DMS153 treated with DMSO at 0.1 percent for 48 hours (cell line): ENCODE measurements around the gene CENPB.
A peak's percentile ranks its signal among the peaks of the same experiment; 100 is the strongest.
"Not testable (repeated sequence)": the region's sequence is repeated elsewhere in the genome, so short reads cannot be mapped to it uniquely, and the experiment has no call there.

ENCODE experiments used
- DNase-seq: peaks from one replicate; lab custom pipeline; 2025; ENCODE audit not compliant: unreplicated experiment; lab: John Stamatoyannopoulos, UW

The CENPB gene

DNA sequence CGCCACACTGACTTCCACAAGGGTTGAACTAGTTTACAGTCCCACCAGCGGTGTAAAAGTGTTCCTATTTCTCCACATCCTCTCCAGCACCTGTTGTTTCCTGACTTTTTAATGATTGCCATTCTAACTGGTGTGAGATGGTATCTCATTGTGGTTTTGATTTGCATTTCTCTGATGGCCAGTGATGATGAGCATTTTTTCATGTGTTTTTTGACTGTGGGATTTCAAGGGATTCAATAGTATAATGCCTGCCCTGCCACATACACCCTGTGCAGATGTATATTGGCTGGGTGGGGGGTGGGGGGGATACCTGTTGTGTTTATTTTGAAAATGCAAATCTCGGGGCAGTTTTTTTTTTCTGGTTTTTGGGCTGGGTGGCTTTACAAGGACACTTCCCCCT is 7.6 kb upstream of the CENPB start:
- not testable (repeated sequence) for DNase-seq

DNA sequence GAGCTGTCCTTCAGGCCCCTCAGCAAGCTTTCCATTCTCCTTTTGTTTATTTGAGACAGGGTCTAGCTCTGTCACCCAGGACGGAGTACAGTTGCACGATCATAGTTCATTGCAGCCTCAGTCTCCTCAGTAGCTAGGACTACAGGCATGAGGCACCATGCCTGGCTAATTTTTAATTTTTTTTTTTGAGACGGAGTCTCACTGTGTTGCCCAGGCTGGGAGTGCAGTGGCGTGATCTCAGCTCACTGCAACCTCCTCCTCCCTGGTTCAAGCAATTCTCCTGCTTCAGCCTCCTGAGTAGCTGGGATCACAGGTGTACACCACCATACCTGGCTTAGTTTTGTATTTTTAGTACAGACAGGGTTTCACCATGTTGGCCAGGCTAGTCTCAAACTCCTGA is 2.7 kb upstream of the CENPB start:
- DNase-seq, result not testable (repeated sequence)

DNA sequence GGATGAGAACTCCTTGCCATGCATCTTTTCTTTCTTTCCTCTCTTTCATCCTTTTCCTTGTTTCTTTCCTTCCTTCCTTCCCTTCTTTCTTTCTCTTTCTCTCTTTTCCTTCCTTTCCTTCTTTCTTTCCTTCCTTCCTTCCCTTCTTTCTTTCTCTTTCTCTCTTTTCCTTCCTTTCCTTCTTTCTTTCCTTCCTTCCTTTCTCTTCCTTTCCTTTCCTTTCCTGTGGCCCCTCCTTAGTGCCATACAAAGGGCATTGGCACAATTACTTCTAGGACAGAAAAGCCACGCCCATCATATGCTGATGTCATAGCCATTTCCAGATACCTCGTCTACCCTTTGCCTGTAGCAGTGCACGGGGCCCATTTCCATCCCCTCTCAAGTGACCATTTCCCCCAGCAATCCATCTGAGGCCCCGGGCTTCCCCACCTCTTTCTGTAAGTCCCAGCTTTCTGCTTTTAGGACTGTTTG is 2.2 kb upstream of the CENPB start:
- no peak for DNase-seq

DNA sequence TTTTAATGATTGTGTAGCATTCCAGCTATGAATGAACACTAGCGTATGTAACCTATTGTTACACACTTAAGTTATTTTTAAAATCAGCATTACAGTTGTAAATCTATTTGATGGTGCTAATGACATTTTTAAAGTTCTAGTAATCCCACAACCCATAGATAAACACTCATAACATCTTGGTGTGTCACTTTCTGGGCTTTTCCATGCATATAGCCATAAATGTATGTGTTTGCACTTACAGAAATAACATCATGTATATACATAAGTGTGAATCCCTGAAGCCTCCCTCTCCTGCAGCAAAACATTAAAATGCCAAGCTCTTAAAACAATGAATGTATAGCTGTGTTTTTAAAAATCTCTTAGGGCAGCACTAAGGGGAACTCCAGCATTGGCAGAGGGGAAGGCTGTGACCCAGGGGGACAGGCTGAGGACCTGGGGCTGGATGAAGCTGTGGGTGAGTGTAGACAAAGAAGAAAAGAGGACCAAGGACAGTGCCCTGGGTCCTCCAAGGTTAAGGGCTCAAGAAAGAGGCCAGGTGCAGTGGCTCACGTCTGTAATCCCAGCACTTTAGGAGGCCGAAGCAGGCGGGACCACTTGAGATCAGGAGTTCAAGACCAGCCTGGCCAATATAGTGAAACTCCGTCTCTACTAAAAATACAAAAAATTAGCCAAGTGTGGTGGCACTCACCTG is 929 bp upstream of the CENPB start:
- DNase-seq, result no peak

DNA sequence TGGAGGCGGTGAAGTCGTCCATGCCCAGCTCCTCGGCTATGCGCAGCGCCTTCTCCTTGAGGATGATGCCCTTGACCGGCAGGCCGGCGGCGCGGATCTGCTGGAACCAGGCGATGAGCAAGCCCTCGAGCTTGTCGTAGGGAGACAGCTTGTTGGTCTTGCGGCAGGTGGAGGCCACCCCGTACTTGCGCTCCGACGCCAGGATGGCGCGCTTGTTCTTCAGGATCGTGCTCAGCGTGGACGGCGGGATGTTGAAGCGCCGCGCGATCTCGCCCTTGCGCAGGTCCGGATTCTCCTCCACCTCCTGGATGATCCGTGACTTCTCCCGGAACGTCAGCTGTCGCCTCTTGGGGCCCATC is 435 bp downstream of the CENPB start:
- DNase-seq, result no peak

DNA sequence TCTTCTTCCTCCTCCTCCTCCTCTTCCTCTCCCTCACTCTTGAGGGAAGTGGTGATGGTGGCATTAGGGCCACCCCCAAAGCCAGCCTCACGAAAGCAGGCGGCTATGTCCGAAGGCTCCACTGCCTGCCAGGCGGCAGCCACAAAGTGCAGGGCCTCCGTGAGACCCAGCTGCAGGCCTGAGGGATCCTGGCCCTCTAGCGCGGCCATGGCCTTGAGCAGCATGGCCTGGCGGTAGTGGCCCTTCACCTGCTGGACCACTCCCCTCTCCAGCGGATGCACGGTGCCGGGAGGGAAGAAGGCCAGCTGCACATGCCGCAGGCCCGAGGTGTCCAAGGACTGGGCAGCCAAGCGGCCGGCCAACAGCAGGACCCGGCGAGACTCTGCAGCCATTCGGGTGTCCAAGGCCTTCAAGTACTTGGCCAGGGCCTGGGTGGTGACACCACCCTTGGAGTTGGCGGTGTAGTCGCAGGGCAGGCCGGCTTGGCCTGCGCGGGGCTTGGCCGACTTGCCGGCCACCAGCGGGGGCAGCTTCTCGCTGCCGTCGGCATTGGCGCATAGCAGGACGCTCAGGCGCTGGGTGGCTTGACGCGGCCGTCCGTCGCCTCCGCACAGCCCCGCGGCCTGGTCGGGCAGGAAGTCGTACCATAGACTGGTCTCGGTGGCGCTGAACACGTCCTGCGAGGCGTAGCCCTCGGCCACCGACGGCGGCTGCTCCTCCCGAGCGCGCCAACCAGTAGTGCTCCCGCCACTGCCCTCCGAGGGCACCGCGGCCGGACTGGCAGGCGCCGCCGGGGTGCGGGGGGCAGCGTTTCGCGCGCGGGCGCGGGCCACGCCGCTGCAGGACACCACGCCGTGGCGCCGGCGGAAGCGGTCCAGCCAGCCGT is 1.1 kb downstream of the CENPB start:
- DNase-seq, result no peak

DNA sequence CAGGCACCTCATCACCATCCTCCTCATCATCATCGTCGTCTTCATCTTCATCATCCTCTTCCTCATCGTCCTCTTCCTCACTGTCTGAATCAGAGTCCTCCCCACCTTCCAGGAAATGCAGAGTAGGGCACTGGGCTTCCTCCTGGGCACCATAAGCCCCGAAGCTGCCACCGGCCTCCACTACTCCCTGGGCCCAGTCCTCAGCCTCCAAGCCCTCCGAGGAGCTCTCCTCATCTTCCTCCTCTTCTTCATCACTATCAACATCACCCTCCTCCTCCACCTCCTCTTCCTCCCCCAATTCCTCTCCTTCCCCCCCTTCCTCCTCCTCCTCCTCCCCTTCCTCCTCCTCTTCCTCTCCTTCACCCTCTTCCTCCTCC is 1.7 kb downstream of the CENPB start:
- no peak for DNase-seq

DNA sequence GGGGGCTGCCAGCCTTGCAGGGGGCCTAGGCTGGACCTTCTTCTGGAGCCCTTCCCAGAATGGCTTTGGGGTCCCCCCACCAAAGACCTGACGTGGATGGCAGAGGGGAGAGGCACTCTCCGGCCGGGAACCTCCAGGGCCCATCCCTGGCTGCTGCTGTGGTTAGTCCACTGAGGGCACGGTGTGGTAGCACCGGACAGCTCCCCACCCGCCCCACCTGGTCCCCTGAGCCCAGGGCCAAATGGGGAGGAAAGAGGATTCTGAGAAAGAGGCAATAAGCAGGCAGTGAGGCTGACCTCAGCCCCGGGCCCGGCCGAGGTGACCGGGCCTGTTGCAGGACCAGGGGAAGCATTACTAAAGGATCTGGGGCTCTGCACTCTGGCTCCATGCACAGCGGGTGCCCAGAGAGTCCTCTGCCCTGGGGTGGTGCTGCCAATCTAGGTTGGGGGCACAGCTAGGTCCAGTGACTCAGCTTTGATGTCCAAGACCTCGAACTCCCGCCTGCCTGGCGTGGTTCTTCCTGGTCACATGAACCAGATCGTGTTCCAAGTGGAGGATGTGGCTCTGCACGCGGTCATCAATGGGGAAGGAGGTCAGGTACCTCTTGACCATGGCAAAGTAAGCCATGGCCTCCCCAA is 2.2 kb downstream of the CENPB start:
- DNase-seq, result no peak

DNA sequence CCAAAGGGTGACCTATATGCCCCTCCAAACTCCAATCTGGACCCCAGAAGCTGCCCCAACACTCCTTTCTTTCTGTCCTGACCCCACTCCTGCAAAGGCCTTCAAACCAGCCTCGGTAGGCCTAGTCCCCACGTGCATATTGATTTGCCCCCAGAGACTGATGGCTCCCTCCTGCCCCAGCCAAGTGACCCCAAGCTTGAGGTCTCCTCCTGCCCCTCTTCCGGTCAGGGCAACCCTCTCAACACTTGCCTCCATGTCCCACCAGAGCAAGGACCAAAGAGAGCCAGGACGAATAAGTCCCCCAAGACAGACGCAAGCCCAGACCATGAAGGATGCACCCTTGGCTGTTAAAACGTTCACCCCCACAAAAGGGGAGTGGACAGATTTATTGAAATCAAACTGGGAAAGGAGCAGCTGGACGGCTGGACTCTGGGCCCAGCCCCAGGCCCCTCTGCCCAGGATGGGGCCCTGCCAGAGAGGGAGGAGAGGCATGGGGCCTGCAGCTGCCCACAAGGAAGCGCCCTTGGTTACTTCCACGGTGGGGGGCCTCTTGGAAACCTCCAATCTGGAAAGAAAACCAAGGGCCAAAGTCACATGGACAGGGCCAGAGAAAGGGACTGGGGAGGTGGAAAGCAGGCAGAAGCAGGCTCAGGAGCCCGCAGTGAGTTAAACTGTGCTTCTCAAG is 2.9 kb downstream of the CENPB start:
- DNase-seq, result no peak

DNA sequence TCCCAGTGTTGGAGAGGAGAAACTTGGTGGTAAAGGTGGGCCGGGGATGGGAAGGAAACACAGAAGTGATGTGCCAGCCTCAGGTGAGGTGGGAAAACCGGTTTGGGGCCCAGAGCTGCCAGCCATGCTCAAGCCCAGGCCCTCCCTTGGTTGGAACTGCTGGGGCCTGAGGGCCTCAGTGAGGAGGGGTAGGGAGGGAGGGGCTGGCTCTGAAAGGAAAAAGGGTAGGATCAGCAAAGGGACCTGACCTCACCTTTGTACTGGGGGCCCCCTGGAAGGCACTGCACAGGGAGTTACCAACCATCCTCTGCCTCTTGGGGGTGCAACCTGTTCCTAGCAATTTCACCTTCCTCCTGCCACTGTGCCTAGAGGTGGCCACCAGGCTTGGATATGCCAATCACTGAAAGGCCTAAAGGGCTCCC is 3.5 kb downstream of the CENPB start:
- no peak for DNase-seq

DNA sequence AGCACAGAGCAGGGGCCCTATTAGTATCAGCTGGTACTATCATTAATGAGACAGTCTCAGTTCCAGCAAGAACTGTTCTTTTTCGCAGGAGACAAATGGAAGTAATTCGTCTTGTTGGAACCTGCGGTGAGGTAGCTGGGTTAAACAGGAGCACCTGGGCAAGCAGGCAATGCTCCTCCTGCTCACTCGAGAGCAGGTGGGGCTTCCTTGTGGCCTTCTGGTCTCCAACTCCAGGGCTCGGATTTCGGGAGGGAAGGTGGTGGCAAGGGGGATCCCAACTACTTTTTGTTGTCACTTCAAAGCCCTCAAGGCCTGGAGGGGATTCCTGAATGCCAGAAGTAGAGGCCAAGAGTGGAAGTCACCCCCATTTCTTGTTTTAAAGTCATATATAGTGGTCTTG is 3.9 kb downstream of the CENPB start:
- DNase-seq, result no peak

DNA sequence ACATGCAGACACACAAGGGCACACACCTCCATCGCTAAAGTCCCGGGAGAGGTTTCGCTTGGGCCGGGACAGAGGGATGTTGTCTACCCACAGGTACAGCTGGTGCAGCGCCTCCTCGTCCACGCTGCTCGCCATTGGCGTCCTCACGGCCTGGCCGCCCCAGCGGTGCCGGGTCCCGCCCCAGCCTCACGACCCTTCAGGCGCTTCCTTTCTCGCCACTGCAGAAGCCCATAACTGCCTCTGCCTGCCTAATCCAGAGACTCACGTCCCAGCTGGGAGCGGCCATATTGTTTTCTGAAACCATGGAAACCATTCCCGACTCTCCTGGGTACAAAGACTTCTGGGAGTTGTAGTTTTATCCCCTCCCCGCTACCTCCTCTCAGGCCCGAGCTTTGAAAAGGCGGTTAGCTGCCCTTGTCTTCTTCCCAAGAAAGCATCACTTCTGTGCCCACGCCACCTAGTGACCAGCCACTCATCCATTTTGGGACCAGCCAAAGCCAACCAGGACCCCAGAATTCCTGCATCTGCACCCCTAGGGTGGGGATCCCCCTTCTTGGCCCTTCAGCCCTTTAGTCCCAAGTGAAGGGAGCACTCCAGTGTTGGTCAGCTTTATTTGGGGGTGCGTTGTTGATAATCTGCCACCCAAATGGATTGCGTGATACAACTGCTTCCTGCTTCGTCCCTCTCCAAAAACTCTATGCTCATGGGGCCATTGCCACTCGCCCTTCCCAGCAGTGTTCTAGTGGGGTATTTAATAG is 5.2 kb downstream of the CENPB start, which contains the start of gene SPEF1:
TSS of gene SPEF1 (minus strand) at position 296 of the 758 bp plus-strand sequence. CDS start at position 135, 161 bp downstream.
- peak; percentile 72 for DNase-seq

DNA sequence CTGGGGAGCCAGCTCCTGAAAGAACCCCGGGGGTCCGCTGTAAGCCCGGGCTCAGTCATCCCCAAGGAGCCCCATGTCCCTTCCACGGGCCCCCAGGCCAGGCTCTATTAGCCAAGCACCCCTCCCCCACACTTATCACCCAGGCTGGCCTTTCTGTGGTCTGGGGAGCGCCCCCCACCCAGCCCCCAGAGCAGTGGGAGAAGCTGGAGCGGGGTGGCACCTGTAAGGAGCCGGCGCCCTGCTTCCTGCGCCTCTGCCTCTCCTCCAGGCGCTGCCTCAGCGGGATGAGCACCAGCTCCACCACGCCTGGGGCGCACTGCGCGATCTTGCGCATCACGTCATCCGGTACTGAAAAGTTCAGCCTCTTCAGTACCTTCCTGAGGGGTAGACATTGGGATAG is 7.6 kb downstream of the CENPB start:
- DNase-seq, result no peak

DNA sequence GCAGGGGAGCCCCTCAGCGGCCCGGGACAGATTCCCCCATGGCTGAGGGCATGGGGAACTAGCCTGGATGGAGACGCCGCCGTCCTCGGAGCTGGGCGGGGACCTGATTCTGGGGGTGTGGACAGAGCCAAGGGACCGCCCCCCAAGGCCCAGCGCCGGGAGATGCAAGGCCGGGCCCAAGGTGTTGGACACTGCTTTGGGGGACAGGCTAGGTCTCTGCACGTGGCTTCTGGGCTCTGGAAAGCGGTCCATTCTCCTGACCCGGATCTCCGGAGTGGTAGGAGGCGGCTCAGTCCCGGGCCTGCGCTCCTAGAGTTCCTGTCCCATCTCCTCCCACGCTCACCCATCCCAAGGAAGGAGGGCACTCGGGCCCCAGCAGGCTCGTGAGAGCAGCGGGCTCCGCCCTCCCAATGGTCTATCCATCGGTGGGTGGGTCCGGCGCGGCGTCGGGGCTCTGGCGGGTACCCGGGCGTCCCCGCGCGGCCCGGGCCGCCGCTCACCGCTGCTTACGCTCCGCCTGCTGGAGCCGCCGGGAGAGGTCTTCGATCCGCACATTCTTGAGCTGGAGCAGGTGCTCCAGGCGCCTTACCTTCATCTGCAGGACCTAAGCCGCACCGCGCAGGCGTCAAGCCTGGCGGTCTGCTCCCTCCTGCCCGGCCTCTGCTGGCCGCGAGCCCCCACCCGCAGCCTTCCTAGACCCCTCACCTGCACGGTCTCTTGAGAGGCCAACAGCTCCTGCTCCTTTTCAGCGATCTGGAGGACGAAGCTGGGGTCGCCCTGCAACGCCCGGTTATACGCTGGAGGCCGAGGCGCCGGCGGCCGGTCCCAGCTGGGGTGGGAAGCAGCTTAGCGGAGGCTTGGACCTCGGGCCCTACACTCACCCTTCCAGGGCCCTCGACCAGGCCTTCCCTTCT is 8.6 kb downstream of the CENPB start:
- no peak for DNase-seq

DNA sequence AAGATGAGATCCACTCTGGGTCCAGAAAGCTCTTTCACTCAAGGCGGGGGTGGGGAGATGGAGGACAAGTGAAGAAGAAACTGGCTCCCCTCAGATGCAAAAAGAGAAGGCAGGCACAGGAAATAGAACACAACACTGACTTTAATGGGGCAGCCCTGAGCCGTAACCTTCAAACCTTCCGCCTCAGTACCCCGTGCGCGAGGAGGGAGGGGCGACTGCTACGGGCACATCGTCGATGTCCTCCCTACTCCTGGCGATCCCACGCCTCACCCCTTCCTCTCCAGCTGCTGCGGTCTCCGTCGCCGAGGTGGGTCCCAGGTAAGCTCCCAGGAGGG is 9.2 kb downstream of the CENPB start:
- no peak for DNase-seq

DNA sequence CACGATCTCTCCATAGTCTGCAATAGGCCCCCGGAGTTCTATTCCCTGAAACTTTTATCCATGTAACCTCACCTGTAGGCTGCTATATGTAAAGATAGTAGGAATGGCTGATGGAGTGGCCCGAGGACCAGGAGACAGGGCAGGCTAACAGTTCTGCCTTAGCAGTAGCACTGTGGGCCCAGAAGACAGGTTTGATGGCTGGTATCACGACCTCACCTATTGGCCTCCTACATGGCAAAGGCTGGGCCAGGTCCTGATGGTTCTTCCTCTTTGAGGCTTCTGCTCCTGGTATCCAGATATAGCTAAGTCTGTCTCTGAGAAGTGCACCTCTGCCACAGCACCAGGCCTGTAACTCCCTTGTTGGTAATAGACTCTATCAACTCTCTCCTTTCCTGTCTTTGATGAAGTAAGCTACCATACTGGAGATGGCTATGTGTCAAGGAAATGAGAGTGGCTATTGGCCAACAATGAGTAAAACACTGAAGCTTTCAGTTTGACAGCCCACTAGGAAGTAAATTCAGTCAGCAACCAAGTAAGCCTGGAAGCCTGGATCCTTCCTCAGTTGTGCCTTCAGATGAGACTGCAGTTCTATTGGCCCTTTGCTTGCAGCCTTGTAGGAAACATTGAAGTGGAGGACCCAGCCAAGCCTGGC is 11.0 kb downstream of the CENPB start:
- DNase-seq, result no peak

DNA sequence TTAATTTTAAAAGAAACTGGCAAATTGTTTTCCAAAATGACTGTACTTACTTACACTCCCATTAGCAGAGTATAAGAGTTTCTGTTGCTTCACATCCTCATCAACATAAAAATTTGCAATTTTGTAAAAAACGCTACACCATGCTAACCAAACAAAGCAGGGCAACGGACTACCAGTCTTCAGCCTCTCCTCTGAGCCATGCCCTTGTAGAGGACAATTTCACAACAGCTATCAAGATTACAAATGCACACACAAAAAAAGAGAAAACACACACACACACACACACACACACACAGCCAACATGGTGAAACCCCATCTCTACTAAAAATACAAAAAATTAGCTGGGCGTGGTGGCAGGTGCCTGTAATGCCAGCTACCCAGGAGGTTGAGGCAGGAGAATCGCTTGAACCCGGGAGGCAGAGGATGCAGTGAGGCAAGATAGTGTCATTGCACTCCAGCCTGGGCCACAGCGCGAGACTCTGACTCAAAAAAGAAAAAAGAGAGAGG is 14.9 kb downstream of the CENPB start:
- no peak for DNase-seq

DNA sequence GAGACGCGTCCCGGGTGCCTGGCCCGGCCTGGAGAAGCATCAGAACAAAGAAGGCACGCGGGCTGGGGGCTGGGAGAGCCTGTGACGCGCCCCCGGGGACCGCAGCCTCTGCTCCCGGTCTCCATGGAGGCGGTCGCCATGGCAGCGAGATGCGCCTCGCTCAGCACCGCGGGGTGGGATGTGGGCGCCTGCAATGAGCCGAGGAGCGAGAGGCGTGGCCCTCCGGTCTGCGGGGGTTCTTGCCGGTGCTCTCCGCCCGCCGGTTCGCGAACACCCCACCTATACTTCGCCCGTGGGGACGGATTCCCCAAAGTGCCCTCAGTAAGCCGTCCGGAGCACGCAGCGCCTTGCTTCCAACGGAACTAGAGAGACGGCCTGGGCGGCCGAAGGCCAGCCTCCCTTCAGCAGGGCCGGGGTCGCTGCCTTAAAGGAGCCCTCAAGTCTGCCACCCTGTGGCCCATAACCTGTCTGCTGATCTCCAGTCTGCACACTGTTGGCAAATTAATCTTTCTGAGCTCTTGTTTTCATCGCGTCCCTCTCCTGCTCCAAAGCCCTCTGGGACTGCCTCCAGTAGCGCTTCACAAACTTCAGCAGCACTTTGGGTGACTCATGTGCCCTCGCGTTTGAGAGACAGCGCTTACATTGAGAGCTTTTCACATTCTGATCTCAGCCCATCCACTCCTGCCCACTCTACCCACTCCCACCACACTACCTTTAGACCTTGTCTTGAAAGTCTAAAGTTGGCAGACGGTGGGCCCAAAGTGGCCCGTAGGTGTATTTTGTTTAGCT is 18.0 kb downstream of the CENPB start:
- peak; percentile 42 for DNase-seq
